HEK293 (cell line): Measurements from ENCODE around the gene LRRC46.
A peak's percentile ranks its signal among the peaks of the same experiment; 100 is the strongest.

Experiments
- CTCF ChIA-PET: fragments of 350-600 bp; formaldehyde crosslinking; extraction: SDS; loops from one replicate; lab custom pipeline; 2021; ENCODE audit warnings: antibody characterized with exemption; lab: Yijun Ruan, JAX
- POLR2A ChIA-PET: fragments of 300-600 bp; formaldehyde crosslinking; extraction: SDS; loops from one replicate; lab custom pipeline; 2020; ENCODE audit warnings: antibody characterized with exemption, inconsistent platforms; lab: Yijun Ruan, JAX
- H3K27ac ChIP-seq: fragments of 200-500 bp; sonication (Bioruptor generic); 2 replicates; pipeline ENCODE4 v1.5.1; 2014; ENCODE audit warnings: low read depth, low read length, control low read depth, inconsistent platforms; ENCODE audit errors: extremely low read depth
- H3K36me3 ChIP-seq, 2 experiments: fragments of 200-500 bp in 1 of 2; sonication (Bioruptor generic) in 1 of 2; 1 replicate in 1 of 2; 2 replicates in 1 of 2; pipeline ENCODE4 v1.5.1; 2014 to 2017; ENCODE audit warnings: inconsistent platforms in 2 of 2, low read length in 2 of 2; ENCODE audit not compliant: control insufficient read depth in 2 of 2, insufficient read depth in 1 of 2
- H3K4me1 ChIP-seq: fragments of 200-500 bp; sonication (Bioruptor generic); 2 replicates; pipeline ENCODE4 v1.5.1; 2014; ENCODE audit warnings: mild to moderate bottlenecking, low read length, inconsistent platforms; ENCODE audit not compliant: control insufficient read depth, insufficient read depth
- H3K4me3 ChIP-seq: 2 replicates; pipeline ENCODE4 v1.5.1; 2011; ENCODE audit warnings: low read depth, mild to moderate bottlenecking, control low read depth, low read length, moderate library complexity
- H3K9me3 ChIP-seq: fragments of 200-500 bp; sonication (Bioruptor generic); 2 replicates; pipeline ENCODE4 v1.5.1; 2014; ENCODE audit warnings: low read depth, low read length, inconsistent platforms; ENCODE audit not compliant: control insufficient read depth, insufficient read depth
- GFI1B ChIP-seq: fragments of 450-650 bp; formaldehyde crosslinking; IDR thresholded peaks from 2 replicates; pipeline ENCODE4 v1.5.1; 2016; ENCODE audit warnings: missing biosample characterization, missing genetic modification characterization
- GLI4 ChIP-seq: fragments of 450-650 bp; formaldehyde crosslinking; IDR thresholded peaks from 2 replicates; pipeline ENCODE4 v1.5.1; 2016; ENCODE audit warnings: missing biosample characterization, missing genetic modification characterization
- KLF1 ChIP-seq: fragments of 450-650 bp; formaldehyde crosslinking; IDR thresholded peaks from 2 replicates; pipeline ENCODE4 v1.5.1; 2016; ENCODE audit warnings: missing biosample characterization, missing genetic modification characterization
- KLF10 ChIP-seq: fragments of 450-650 bp; IDR thresholded peaks from 2 replicates; pipeline ENCODE4 v1.5.1; 2018; ENCODE audit warnings: missing biosample characterization, mild to moderate bottlenecking, missing genetic modification characterization
- PRDM1 ChIP-seq: fragments of 450-650 bp; formaldehyde crosslinking; IDR thresholded peaks from 2 replicates; pipeline ENCODE4; 2016; ENCODE audit warnings: missing biosample characterization, missing genetic modification characterization
- TRIM28 ChIP-seq: IDR thresholded peaks from 2 replicates; pipeline ENCODE4 v1.6.1; 2011; ENCODE audit warnings: low read length, control low read depth, borderline replicate concordance
- WT1 ChIP-seq: fragments of 450-650 bp; formaldehyde crosslinking; IDR thresholded peaks from 2 replicates; pipeline ENCODE4 v1.5.1; 2016; ENCODE audit warnings: missing biosample characterization, missing genetic modification characterization
- YY1 ChIP-seq: fragments of 450-650 bp; formaldehyde crosslinking; IDR thresholded peaks from 2 replicates; pipeline ENCODE4 v1.5.1; 2018; ENCODE audit warnings: missing biosample characterization, missing genetic modification characterization
- ZFP41 ChIP-seq: fragments of 450-650 bp; formaldehyde crosslinking; IDR thresholded peaks from 2 replicates; pipeline ENCODE4 v1.5.1; 2016; ENCODE audit warnings: missing biosample characterization, missing genetic modification characterization, borderline replicate concordance
- ZNF132 ChIP-seq: fragments of 450-650 bp; formaldehyde crosslinking; IDR thresholded peaks from 2 replicates; pipeline ENCODE4 v1.5.1; 2017; ENCODE audit warnings: missing biosample characterization, missing genetic modification characterization, borderline replicate concordance
- ZNF133 ChIP-seq: fragments of 450-650 bp; formaldehyde crosslinking; IDR thresholded peaks from 2 replicates; pipeline ENCODE4 v1.5.1; 2016; ENCODE audit warnings: missing biosample characterization, missing genetic modification characterization
- ZNF2 ChIP-seq: fragments of 450-650 bp; formaldehyde crosslinking; IDR thresholded peaks from 2 replicates; pipeline ENCODE4 v1.5.1; 2016; ENCODE audit warnings: missing biosample characterization, missing genetic modification characterization
- ZNF202 ChIP-seq: fragments of 450-650 bp; formaldehyde crosslinking; IDR thresholded peaks from 2 replicates; pipeline ENCODE4 v1.5.1; 2016; ENCODE audit warnings: missing biosample characterization, missing genetic modification characterization, borderline replicate concordance
- ZNF211 ChIP-seq: fragments of 450-650 bp; formaldehyde crosslinking; IDR thresholded peaks from 2 replicates; pipeline ENCODE4 v1.5.1; 2016; ENCODE audit warnings: low read depth, missing biosample characterization, missing genetic modification characterization
- ZNF416 ChIP-seq: fragments of 450-650 bp; formaldehyde crosslinking; IDR thresholded peaks from 2 replicates; pipeline ENCODE4 v1.5.1; 2016; ENCODE audit warnings: missing biosample characterization, missing genetic modification characterization
- ZNF639 ChIP-seq: fragments of 450-650 bp; formaldehyde crosslinking; IDR thresholded peaks from 2 replicates; pipeline ENCODE4 v1.5.1; 2016; ENCODE audit warnings: missing biosample characterization, missing genetic modification characterization
- ZNF664 ChIP-seq: fragments of 450-650 bp; formaldehyde crosslinking; IDR thresholded peaks from 2 replicates; pipeline ENCODE4 v1.5.1; 2016; ENCODE audit warnings: missing biosample characterization, missing genetic modification characterization
- ZNF677 ChIP-seq: fragments of 450-650 bp; IDR thresholded peaks from 2 replicates; pipeline ENCODE4 v1.5.0; 2018; ENCODE audit warnings: missing biosample characterization, mild to moderate bottlenecking, missing genetic modification characterization, moderate library complexity
- ZNF707 ChIP-seq: fragments of 450-650 bp; formaldehyde crosslinking; IDR thresholded peaks from 2 replicates; pipeline ENCODE4 v1.5.1; 2016; ENCODE audit warnings: missing biosample characterization, missing genetic modification characterization
- ZNF76 ChIP-seq: fragments of 450-650 bp; formaldehyde crosslinking; IDR thresholded peaks from 2 replicates; pipeline ENCODE4; 2016; ENCODE audit warnings: low read depth, missing biosample characterization, missing genetic modification characterization, borderline replicate concordance
- ZNF792 ChIP-seq: fragments of 450-650 bp; formaldehyde crosslinking; IDR thresholded peaks from 2 replicates; pipeline ENCODE4 v1.5.1; 2016; ENCODE audit warnings: missing biosample characterization, missing genetic modification characterization
- ZSCAN16 ChIP-seq: fragments of 450-650 bp; formaldehyde crosslinking; IDR thresholded peaks from 2 replicates; pipeline ENCODE4 v1.5.1; 2016; ENCODE audit warnings: missing biosample characterization, missing genetic modification characterization
- ZSCAN18 ChIP-seq: fragments of 450-650 bp; formaldehyde crosslinking; IDR thresholded peaks from 2 replicates; pipeline ENCODE4 v1.5.1; 2016; ENCODE audit warnings: missing biosample characterization, missing genetic modification characterization

Gene LRRC46

DNA sequence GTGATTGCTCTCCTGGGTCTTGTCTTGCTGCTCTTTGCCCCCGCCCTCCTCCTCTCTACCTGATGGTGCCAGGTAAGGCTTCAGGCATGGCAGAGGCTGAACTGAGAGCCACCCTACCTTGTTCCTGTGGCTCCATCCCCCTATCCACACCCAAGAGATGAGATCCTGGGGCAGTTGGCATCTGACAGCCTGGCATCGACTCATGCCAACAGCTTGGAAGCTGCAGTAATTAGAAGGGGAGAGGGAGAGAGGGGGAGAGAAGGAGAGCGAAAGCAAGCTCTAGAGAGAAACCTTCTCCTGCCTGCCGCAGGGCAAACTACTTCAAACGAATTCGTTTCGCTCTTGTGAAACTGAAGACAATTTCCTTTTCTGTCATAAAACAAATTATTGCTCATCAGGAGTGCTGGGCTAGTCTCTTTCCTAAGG, 33.3 kb downstream of the LRRC46 start:
- TF ChIP-seq ZSCAN16 = no peak
- TF ChIP-seq PRDM1 (tag by site-specific recombination) = peak; percentile 67
- no peak for TF ChIP-seq ZFP41 (tag by site-specific recombination)
- TF ChIP-seq ZSCAN18 (tag by site-specific recombination) = no peak
- TF ChIP-seq ZNF416 (tag by site-specific recombination) = no peak
- no peak for TF ChIP-seq ZNF2 (tag by site-specific recombination)
- TF ChIP-seq KLF10 (tag by site-specific recombination) = no peak
- no peak for TF ChIP-seq ZNF202 (tag by site-specific recombination)
- TF ChIP-seq, all 188 proteins: peak for 1
- ChIA-PET CTCF (interaction anchor here (0.6 to 2.0 kb wide), 9 partner anchors 10 to 29 kb away, joined by 3 to 6 read pairs (median 5); partner anchors contain the start of gene SCRN2), POLR2A (interaction anchor here (0.8 to 1.3 kb wide), 2 partner anchors 15 to 33 kb away, joined by 3 read pairs; partner anchors contain the start of genes LRRC46 and MRPL10)
- Histone ChIP-seq H3K27ac (no peak overlapping the region), H3K9me3 (no peaks in the 10 kb centered on the region), H3K4me1 (no peaks in the 10 kb centered on the region; the same call in 1 of the 2 replicates), H3K4me3 (no peak overlapping the region), H3K36me3 (no peaks in the 10 kb centered on the region)

- no peaks in the 10 kb centered on the region for H3K36me3 ChIP-seq
- no peak overlapping the region for H3K4me3 ChIP-seq
- CTCF ChIA-PET = no interaction called here
- H3K27ac ChIP-seq = no peak overlapping the region
- TF ChIP-seq KLF1 (tag by site-specific recombination) (no peak), GFI1B (tag by site-specific recombination) (no peak), ZNF707 (tag by site-specific recombination) (no peak), YY1 (tag by site-specific recombination) (no peak), GLI4 (tag by site-specific recombination) (no peak), ZNF639 (no peak), ZNF76 (tag by site-specific recombination) (no peak), WT1 (tag by site-specific recombination) (no peak), ZNF132 (no peak), ZNF792 (no peak), ZNF664 (no peak), ZNF677 (tag by site-specific recombination) (no peak), TRIM28 (no peak), ZNF133 (no peak), ZNF211 (tag by site-specific recombination) (no peak)
- no peaks in the 10 kb centered on the region; the same call in 1 of the 2 replicates for H3K4me1 ChIP-seq
- POLR2A ChIA-PET = no interaction called here
- no peaks in the 10 kb centered on the region for H3K9me3 ChIP-seq
Observed at GRCh38 chr17:47866941-47867340, 35.5 kb downstream of the LRRC46 start.
